ENCODE results near the gene ARL15.

ARL15 gene

GRCh38 chr5:54136516-54137440 lies 173.6 kb downstream of the ARL15 start:
- Histone ChIP-seq H3K9ac (ENCODE audit: low read depth, low read length) (no peak overlapping the region), H3K9me3 (ENCODE audit: control insufficient read depth, insufficient read depth, low read length) (no peaks in the 10 kb centered on the region), H3K36me3 (ENCODE audit: insufficient read depth, low read length) (no peaks in the 10 kb centered on the region), H3K4me1 (ENCODE audit: insufficient read depth, low read length) (no peaks in the 10 kb centered on the region)

DNA sequence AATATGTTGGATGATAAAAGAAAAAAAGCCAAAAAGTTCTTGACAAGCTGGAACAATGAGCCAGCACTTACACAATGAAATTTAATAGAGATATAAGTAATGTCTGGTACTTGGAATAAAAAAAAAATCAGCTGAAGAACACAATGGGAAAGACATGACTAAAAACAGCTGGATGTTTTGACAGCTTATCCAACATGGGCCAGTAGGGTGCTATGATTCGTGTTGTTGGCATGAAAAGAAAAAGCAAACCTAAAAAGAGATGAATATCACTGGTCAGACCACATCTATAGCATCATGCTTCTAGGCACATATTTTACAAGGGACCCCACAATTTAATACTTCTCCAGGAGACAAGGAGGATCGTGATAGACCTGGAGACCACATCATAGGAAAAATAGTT lies 175.3 kb downstream of the ARL15 start:
- no peaks in the 10 kb centered on the region for H3K4me1 ChIP-seq (ENCODE audit: insufficient read depth, low read length)
- no peak overlapping the region for H3K9ac ChIP-seq (ENCODE audit: low read depth, low read length)
- no peaks in the 10 kb centered on the region for H3K9me3 ChIP-seq (ENCODE audit: control insufficient read depth, insufficient read depth, low read length)
- H3K36me3 ChIP-seq (ENCODE audit: insufficient read depth, low read length), result no peaks in the 10 kb centered on the region

DNA sequence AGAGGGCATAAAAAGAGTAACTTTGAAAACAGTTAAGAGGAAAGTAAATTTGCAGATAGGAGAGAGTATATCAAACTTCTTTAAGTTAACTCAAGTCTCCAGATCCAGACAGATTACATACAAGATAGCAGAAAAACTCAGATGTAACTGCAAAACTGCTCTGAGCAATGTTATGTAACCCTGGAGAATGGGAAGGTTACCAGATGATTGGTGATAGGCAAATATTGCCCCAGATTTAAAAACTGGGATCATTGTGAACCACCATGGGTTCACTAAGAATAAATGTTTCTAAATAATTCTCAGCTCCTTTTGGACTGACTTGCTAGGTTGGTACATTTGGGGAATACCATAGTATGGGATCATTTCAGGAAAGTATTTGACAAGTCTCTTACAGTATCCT lies 176.5 kb downstream of the ARL15 start:
- Histone ChIP-seq H3K9ac (ENCODE audit: low read depth, low read length) (no peak overlapping the region), H3K4me1 (ENCODE audit: insufficient read depth, low read length) (no peaks in the 10 kb centered on the region), H3K9me3 (ENCODE audit: control insufficient read depth, insufficient read depth, low read length) (no peaks in the 10 kb centered on the region), H3K36me3 (ENCODE audit: insufficient read depth, low read length) (no peaks in the 10 kb centered on the region)

DNA sequence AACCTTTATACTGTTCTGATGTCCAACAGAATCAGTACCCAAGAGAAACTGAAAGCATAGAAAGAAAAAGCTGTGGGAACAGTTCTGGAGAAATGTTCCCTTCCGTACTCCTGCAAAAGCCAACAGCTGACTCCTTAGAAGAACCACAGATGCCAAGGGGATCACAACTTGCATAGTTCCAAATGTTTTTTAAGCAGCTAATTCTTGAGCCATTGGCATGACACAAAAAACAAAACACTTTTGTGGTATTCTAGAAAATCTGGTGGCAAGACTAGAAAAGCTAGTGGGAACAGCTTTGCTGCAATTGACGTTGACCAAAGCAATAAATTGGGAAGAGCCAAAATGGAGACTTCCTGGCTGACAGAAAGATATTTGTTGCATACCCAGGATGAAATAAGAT lies 189.9 kb downstream of the ARL15 start:
- H3K9me3 ChIP-seq (ENCODE audit: control insufficient read depth, insufficient read depth, low read length), result no peaks in the 10 kb centered on the region
- H3K9ac ChIP-seq (ENCODE audit: low read depth, low read length), result no peak overlapping the region
- no peaks in the 10 kb centered on the region for H3K4me1 ChIP-seq (ENCODE audit: insufficient read depth, low read length)
- H3K36me3 ChIP-seq (ENCODE audit: insufficient read depth, low read length), result no peaks in the 10 kb centered on the region

- Histone ChIP-seq H3K36me3 (ENCODE audit: insufficient read depth, low read length) (no peaks in the 10 kb centered on the region), H3K4me1 (ENCODE audit: insufficient read depth, low read length) (peaks cover 2% of the 10 kb centered on the region; the same call in 1 of the 2 replicates), H3K9me3 (ENCODE audit: control insufficient read depth, insufficient read depth, low read length) (no peaks in the 10 kb centered on the region), H3K9ac (ENCODE audit: low read depth, low read length) (no peak overlapping the region)
Measured at GRCh38 chr5:54117957-54118356, 192.4 kb downstream of the ARL15 start.

DNA sequence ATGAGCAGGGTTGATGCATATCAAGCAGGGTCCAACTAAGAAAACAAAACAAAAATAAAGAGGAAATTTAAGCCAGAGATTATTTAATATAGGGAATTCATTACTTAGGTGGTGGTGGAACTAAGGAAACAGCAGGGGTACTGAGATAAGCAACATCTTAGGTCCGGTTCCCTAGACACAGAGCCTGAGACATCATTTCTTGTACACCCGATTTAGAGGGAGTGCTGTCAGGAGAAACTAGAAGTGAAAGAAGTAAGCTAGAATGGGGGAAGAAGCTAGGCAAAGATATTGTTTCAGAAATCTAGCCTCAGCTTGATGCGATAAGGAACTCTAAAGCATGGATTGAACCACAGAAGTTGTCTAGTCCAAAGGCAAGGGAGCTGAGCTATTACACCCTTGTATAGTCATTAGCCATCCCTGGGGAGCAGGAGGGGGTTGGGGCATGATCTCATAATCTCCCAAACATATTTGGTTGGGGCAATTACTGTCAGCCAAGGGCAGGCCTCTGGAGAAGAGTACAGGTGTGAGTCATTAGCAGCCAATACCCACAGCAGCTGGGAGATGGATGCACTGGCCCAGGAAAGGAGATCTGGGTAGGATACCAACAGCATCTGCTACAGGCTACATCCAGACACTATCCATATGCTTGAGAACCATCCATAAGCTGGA lies 194.5 kb downstream of the ARL15 start:
- Histone ChIP-seq H3K9me3 (ENCODE audit: control insufficient read depth, insufficient read depth, low read length) (no peaks in the 10 kb centered on the region), H3K4me1 (ENCODE audit: insufficient read depth, low read length) (peaks cover 3% of the 10 kb centered on the region; the same call in 1 of the 2 replicates), H3K36me3 (ENCODE audit: insufficient read depth, low read length) (no peaks in the 10 kb centered on the region), H3K9ac (ENCODE audit: low read depth, low read length) (no peak overlapping the region)

DNA sequence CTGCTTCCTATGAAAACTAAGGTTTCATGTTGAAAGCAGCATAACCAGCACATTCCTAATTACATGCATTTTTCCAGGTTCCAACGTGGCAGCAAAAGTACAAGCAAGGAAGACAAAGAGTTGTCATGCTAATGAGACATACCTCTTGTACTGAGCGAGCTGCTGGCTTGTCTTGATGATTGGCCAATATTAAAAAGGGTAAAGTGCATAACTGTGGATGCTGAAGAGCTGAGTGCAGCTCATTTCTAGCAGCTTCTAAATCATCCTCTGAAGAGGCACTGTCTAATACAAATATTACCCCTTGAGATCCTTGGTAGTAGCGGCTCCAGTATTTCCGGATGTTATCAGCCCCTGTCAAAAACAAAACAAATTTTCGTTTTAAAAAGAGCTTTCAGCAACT lies 197.3 kb downstream of the ARL15 start:
- no peak overlapping the region for H3K9ac ChIP-seq (ENCODE audit: low read depth, low read length)
- H3K9me3 ChIP-seq (ENCODE audit: control insufficient read depth, insufficient read depth, low read length), result no peaks in the 10 kb centered on the region
- peaks cover 3% of the 10 kb centered on the region; the same call in 1 of the 2 replicates for H3K4me1 ChIP-seq (ENCODE audit: insufficient read depth, low read length)
- no peaks in the 10 kb centered on the region for H3K36me3 ChIP-seq (ENCODE audit: insufficient read depth, low read length)

DNA sequence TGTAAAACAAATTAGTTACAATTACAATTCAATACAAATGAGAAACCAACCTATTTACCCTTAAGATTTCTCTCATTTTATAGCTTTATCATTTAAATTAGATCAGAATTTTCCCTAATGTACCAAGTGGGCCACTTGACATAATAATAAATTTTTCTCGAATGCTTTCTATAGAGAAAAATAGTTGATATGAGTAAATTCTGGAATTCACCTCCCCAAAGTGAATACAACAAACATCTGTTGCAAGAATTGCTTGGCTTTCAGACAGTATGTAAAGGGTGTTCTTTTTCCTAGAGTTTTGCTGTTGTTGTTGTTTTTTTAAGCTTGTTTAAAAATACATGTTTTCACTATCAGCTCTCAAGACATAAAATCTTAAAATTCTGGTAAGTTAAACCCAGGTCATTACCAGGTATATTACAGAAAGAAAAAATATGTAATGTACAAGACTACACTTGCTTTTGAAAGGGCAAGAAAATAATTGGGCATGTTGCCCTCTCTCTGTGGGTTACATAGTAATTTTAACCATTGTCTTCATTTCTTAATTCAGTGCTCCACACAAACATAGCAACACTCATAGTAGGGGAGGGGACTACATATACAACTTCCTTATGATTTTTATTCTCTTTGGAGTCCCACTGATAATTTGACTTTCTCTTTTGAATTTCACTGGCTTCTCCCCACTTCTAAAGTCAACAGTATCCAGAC lies 200.6 kb downstream of the ARL15 start:
- H3K36me3 ChIP-seq (ENCODE audit: insufficient read depth, low read length), result no peaks in the 10 kb centered on the region
- no peaks in the 10 kb centered on the region for H3K9me3 ChIP-seq (ENCODE audit: control insufficient read depth, insufficient read depth, low read length)
- no peak overlapping the region for H3K9ac ChIP-seq (ENCODE audit: low read depth, low read length)
- H3K4me1 ChIP-seq (ENCODE audit: insufficient read depth, low read length), result peaks cover 3% of the 10 kb centered on the region; the same call in 1 of the 2 replicates

GRCh38 chr5:54108136-54108535 lies 202.2 kb downstream of the ARL15 start:
- peaks cover 10% of the 10 kb centered on the region for H3K4me1 ChIP-seq (ENCODE audit: insufficient read depth, low read length)
- H3K36me3 ChIP-seq (ENCODE audit: insufficient read depth, low read length), result no peaks in the 10 kb centered on the region
- no peak overlapping the region for H3K9ac ChIP-seq (ENCODE audit: low read depth, low read length)
- no peaks in the 10 kb centered on the region for H3K9me3 ChIP-seq (ENCODE audit: control insufficient read depth, insufficient read depth, low read length)

- Histone ChIP-seq H3K4me1 (ENCODE audit: insufficient read depth, low read length) (peaks cover 7% of the 10 kb centered on the region; the same call in 1 of the 2 replicates), H3K9ac (ENCODE audit: low read depth, low read length) (no peak overlapping the region), H3K9me3 (ENCODE audit: control insufficient read depth, insufficient read depth, low read length) (no peaks in the 10 kb centered on the region), H3K36me3 (ENCODE audit: insufficient read depth, low read length) (no peaks in the 10 kb centered on the region)
Measured at GRCh38 chr5:54103871-54104270, 206.5 kb downstream of the ARL15 start.

DNA sequence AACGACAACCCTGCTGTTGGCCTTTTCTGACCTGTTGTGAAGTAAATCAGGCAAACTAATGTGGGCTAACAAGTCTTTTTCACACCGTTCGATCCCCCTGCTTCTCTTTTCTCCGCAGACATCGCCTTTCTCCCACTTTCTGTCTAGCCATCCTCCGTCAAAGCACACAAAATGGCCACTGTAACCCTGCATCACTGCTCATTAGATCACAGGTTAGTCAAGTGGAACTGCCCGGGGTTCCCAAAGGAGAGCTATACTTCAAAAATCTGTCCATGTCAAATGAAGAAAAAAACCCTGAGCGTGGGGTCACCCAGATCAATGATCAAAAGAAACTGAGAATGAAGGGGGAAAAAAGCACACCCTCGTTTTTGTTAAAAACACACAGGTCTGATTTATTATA lies 212.1 kb downstream of the ARL15 start:
- Histone ChIP-seq H3K36me3 (ENCODE audit: insufficient read depth, low read length) (no peaks in the 10 kb centered on the region), H3K9me3 (ENCODE audit: control insufficient read depth, insufficient read depth, low read length) (no peaks in the 10 kb centered on the region), H3K9ac (ENCODE audit: low read depth, low read length) (no peak overlapping the region), H3K4me1 (ENCODE audit: insufficient read depth, low read length) (peaks cover 6% of the 10 kb centered on the region)

- Histone ChIP-seq H3K36me3 (ENCODE audit: insufficient read depth, low read length) (no peaks in the 10 kb centered on the region), H3K4me1 (ENCODE audit: insufficient read depth, low read length) (peaks cover 15% of the 10 kb centered on the region), H3K9me3 (ENCODE audit: control insufficient read depth, insufficient read depth, low read length) (no peaks in the 10 kb centered on the region), H3K9ac (ENCODE audit: low read depth, low read length) (no peak overlapping the region)
Measured at GRCh38 chr5:54095969-54096368, 214.4 kb downstream of the ARL15 start.

DNA sequence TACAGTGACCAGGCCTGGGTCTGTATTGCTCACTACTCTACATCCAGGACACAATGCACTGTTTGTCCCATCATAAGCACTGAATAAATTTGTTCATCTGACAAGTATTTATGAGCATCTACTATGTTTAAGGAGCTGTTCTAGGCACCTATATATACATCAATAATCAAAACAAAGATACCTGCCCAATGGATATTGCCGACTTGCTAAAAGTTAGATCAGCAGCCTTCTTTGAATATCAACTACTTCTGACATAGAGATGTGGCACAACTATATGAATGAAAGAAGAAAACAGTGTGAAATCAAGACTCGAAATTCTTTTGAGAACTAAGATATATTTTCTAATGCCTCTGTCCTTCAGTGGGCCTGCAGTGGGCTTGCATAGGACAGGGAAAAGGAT lies 215.7 kb downstream of the ARL15 start:
- Histone ChIP-seq H3K9me3 (ENCODE audit: control insufficient read depth, insufficient read depth, low read length) (no peaks in the 10 kb centered on the region), H3K9ac (ENCODE audit: low read depth, low read length) (no peak overlapping the region), H3K4me1 (ENCODE audit: insufficient read depth, low read length) (peaks cover 20% of the 10 kb centered on the region), H3K36me3 (ENCODE audit: insufficient read depth, low read length) (no peaks in the 10 kb centered on the region)

DNA sequence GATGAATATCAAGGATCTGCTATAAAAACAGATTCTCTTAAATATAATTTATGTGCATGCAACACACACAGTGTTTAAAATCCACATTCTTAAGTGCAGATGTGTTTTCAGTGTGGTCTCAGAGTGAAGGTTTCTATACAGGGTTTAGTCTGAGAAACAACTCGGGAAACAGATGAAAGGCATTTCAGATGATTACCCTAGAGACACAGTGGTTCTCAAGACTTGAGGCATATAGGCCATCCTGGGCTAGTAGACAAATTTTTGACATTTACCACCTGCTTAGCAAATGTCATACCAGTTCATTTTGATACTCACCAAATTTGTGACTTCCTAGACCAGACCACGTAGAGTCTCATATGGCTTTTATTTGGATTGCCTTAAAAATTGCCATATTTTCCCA lies 216.5 kb downstream of the ARL15 start:
- Histone ChIP-seq H3K9ac (ENCODE audit: low read depth, low read length) (no peak overlapping the region), H3K9me3 (ENCODE audit: control insufficient read depth, insufficient read depth, low read length) (no peaks in the 10 kb centered on the region), H3K36me3 (ENCODE audit: insufficient read depth, low read length) (no peaks in the 10 kb centered on the region), H3K4me1 (ENCODE audit: insufficient read depth, low read length) (peaks cover 22% of the 10 kb centered on the region)
